Activated T-cell treated with anti-CD3 and anti-CD28 coated beads, Interleukin-2, amount 50 U/mL, for 4 hours (primary cell): ENCODE data around the gene KRTAP4-3. TPM values are rescaled to one million over a fixed set of nuclear protein-coding genes. Genes with fewer than 3 reads are reported as not detected.
"Not testable (repeated sequence)": the region's sequence is repeated elsewhere in the genome, so short reads cannot be mapped to it uniquely, and the experiment has no call there.

Experiments used
- ATAC-seq, 2 donors: fragments of 200-7000 bp; cut with Tn5 transposase; one replicate each; pipeline ENCODE4 v1.10.0; 2021
- DNase-seq: peaks from one replicate; pipeline ENCODE4 v3.0.0-alpha.2; 2020
- H3K27me3 Mint-ChIP-seq: one replicate; pipeline ENCODE4 v1.8.0; 2021; ENCODE audit warnings: low read depth, mixed read lengths
- H3K36me3 Mint-ChIP-seq: one replicate; pipeline ENCODE4 v1.8.0; 2022; ENCODE audit warnings: mixed read lengths; ENCODE audit not compliant: insufficient read depth
- H3K4me1 Mint-ChIP-seq: one replicate; pipeline ENCODE4 v1.8.0; 2021; ENCODE audit warnings: low read depth, mixed read lengths
- H3K4me3 Mint-ChIP-seq: one replicate; pipeline ENCODE4 v1.8.0; 2021; ENCODE audit warnings: mild to moderate bottlenecking, moderate library complexity, mixed read lengths
- H3K9me3 Mint-ChIP-seq: one replicate; pipeline ENCODE4 v1.8.0; 2021; ENCODE audit warnings: mixed read lengths
- total RNA-seq, 3 donors: library from RNA; stranded (reverse); gene quantifications; one replicate each; pipeline ENCODE4 v1.2.1, GENCODE V29; 2021

The KRTAP4-3 gene
- total RNA-seq, 3 donors from 2014 or later, result not detected

DNA sequence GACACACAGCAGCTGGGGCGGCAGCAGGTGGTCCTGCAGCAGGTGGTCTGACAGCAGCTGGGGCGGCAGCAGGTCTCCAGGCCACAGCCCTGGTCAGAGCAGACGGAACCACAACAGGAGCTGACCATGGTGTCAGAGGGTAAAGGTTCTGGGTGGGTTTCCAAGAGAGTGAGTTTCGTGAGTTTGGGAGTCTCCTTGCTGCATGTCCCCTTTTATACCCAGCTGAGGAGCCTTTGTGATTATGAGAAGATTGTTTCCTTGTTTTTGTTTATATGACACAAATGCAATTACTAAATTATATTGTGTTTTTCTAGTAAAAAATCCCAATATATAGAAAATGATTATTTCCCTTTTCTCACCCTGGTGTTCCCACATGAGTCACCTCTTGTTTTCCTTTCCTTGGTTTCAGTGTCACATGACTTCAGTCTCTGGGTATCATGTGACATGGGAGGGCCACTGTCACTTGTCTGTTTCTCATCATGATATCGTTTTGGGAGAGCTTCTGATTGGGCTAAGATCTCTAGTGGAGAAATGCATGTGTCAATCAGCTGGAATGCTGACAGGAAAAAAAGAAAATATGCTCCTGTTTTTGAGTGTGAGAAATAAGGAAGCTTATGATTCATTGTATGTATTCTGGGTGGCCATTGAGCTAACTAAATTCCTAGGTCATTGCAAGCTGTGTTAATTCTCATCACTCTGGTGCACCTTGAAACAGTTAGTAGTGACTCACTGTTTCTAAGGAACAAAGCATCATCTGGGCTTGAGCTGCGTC lies 27.5 kb downstream of the KRTAP4-3 start, which contains the start of gene KRTAP4-6:
KRTAP4-6 (minus strand) TSS at position 185 of the 772 bp plus-strand sequence; CDS start at position 128, 57 bp downstream.
- H3K27me3 Mint-ChIP-seq, result peaks cover 3% of the 10 kb centered on the region
- H3K9me3 Mint-ChIP-seq, result peaks cover 30% of the 10 kb centered on the region
- no peak within 1 kb of the TSS for H3K4me3 Mint-ChIP-seq
- H3K36me3 Mint-ChIP-seq, result peaks cover 8% of the 10 kb centered on the region
- no peaks in the 10 kb centered on the region for H3K4me1 Mint-ChIP-seq
- ATAC-seq (no peak), DNase-seq (no peak)

DNA sequence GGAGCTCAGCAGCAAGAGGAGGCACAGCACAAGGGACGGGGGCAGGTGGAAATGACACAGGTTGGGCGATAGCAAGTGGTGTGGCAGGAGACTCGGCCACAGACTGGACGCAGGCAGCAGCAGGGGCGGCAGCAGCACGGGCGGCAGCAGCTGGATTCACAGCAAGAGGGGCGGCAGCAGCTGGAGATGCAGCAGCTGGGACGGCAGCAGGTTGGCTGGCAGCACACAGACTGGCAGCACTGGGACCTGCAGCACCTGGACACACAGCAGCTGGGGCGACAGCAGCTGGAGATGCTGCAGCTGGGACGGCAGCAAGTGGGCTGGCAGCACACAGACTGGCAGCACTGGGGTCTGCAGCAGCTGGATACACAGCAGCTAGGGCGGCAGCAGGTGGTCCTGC lies 28.2 kb downstream of the KRTAP4-3 start:
- H3K36me3 Mint-ChIP-seq, H3K4me3 Mint-ChIP-seq, H3K4me1 Mint-ChIP-seq, H3K27me3 Mint-ChIP-seq, ATAC-seq, DNase-seq: not testable (repeated sequence)
- H3K9me3 Mint-ChIP-seq, result peaks cover 30% of the 10 kb centered on the region

DNA sequence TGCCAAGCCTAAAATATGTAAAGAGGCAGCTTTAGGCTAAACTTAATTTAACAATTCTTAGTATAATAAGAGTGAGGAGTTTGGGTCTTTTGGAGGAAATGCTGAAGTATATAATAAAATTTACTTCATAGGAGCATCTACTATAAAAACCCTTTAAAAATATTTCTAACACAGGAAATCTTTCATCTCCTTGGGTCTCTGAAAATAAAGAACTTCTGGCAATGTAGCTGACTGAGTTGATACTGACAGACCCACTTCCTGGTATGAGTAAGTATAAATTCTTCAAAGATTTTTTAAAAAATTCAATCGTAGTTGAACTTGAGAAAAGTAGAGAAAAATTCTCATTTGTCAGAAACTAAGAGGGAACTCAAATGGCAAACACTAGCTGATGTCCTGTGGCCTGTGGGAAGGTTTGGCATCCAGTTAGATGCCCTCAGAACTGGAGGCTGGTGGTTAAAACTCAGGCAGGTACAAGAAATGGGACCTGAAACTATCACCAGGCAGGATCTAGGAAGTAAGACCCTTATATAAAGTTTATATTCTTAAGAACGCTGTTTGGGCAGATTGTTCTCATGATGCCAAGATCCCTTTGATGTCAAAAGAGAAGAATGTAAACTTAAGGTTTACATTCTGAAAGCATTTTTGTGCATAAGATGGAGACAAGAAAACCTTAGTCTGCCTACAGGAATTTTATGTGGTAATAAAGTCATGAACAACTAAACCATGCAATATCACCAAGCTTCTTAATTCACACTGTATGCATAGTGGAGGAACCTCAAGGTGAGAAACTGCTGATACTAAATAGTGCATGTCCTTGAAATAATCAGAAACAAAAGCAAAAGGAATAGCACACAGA lies 33.9 kb downstream of the KRTAP4-3 start:
- Mint-ChIP-seq H3K9me3 (peaks cover 11% of the 10 kb centered on the region), H3K4me1 (peaks cover 28% of the 10 kb centered on the region), H3K36me3 (peaks cover 1% of the 10 kb centered on the region), H3K27me3 (no peaks in the 10 kb centered on the region), H3K4me3 (no peak overlapping the region)
- ATAC-seq (no peak), DNase-seq (no peak)

DNA sequence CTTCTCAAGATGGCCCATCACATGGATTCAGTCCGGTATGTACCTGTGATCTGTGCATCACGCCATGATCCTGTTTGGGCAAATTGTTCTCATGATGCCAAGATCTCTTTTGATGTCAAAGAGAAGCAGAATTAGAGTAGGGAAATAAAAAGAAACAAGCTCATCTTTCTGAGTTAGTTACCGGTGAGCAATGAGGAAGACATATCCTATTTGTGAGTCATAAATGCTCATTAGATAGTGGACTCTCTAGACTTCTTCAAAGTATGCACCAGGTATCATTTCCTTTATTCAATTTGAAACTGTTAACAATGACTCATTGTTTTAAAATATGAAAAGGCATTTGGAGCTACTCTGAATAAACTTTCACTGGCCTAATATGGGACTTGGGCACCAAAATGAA lies 36.0 kb downstream of the KRTAP4-3 start:
- Mint-ChIP-seq H3K9me3 (peaks cover 8% of the 10 kb centered on the region), H3K4me3 (no peak overlapping the region), H3K4me1 (peaks cover 34% of the 10 kb centered on the region), H3K36me3 (no peaks in the 10 kb centered on the region), H3K27me3 (no peaks in the 10 kb centered on the region)
- DNase-seq (no peak), ATAC-seq (no peak)

DNA sequence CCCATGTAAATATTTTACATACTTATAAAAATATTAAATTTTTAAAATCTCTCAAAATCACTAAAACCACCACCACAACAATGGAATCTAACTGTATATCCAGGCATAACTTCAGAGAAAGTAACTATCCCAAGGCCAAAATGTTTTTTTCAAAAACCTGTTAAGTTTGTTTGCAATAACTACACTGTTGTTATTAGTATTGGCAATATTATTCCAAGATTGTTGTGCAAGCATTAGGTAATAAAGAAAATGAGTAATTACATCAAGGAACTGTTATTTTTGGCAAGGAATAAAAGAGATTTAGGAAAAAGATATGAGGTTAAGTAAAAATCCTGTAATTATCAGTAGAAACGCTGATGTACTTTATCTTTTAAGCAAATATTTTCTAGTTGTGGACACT lies 40.6 kb downstream of the KRTAP4-3 start:
- Mint-ChIP-seq H3K36me3 (no peaks in the 10 kb centered on the region), H3K4me3 (no peak overlapping the region), H3K27me3 (no peaks in the 10 kb centered on the region), H3K4me1 (peaks cover 57% of the 10 kb centered on the region), H3K9me3 (peaks cover 8% of the 10 kb centered on the region)
- no peak for DNase-seq
- ATAC-seq, result no peak

DNA sequence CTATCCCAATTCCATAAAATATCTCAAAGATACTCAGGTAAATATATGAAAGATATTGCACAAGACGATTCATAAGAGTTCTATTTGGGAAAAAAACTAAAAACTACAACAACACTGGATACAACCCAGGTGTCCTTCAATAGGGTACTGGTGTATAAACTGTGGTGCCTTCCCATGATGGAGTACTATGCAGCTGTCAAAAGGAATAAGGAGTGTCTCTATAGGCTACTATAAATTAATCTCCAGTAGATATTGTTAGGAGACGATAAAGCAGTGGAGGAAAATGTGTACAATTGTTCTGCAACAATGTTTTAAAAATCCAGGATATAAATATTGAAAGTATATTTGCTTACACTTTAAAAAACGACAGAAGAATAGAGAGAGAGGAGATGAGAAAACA lies 41.6 kb downstream of the KRTAP4-3 start:
- Mint-ChIP-seq H3K4me3 (no peak overlapping the region), H3K36me3 (no peaks in the 10 kb centered on the region), H3K9me3 (peaks cover 10% of the 10 kb centered on the region), H3K27me3 (no peaks in the 10 kb centered on the region), H3K4me1 (peaks cover 51% of the 10 kb centered on the region)
- DNase-seq, result no peak
- ATAC-seq, result no peak

DNA sequence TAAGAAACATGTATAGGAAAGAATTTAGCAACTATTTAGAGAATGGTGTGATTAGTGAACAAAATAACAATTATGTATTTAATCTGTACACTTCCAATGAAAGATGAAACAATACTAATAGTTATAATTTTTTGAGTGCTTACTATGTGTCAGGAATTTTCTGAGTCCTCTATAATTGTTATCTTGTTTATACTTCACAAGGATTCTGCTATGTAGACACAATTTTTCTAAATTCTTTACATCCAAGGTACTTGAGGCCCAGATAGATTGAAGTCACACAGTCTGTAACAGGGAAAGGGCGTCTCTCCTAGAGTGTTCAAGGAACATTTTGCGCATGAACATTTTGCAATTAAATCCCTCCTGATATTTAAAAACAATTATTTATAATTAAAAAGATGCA lies 43.0 kb downstream of the KRTAP4-3 start:
- no peaks in the 10 kb centered on the region for H3K36me3 Mint-ChIP-seq
- no peaks in the 10 kb centered on the region for H3K27me3 Mint-ChIP-seq
- H3K9me3 Mint-ChIP-seq, result peaks cover 10% of the 10 kb centered on the region
- peaks cover 56% of the 10 kb centered on the region for H3K4me1 Mint-ChIP-seq
- ATAC-seq (no peak), DNase-seq (no peak)
- no peak overlapping the region for H3K4me3 Mint-ChIP-seq

DNA sequence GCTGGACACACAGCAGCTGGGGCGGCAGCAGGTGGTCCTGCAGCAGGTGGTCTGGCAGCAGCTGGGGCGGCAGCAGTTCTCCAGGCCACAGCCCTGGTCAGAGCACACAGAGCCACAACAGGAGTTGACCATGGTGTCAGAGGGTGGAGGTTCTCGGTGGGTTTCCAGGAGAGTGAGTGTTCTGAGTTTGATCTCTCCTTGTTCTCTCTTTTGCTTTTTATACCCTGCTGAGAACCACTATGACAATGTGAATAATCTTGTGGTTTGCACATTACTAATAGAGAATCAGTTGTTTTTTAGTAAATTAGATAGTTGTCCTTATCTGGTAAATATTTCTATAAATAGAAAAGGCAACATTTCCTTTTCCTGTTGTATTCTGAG lies 44.0 kb downstream of the KRTAP4-3 start, which contains the start of gene KRTAP4-12:
KRTAP4-12 (minus strand) TSS at position 192 of the 381 bp plus-strand sequence; CDS start at position 132, 60 bp downstream.
- not testable (repeated sequence) for H3K36me3 Mint-ChIP-seq, H3K9me3 Mint-ChIP-seq, H3K27me3 Mint-ChIP-seq, DNase-seq, ATAC-seq
- H3K4me1 Mint-ChIP-seq, result peaks cover 59% of the 10 kb centered on the region
- peak within 1 kb of the TSS; percentile 5 for H3K4me3 Mint-ChIP-seq

DNA sequence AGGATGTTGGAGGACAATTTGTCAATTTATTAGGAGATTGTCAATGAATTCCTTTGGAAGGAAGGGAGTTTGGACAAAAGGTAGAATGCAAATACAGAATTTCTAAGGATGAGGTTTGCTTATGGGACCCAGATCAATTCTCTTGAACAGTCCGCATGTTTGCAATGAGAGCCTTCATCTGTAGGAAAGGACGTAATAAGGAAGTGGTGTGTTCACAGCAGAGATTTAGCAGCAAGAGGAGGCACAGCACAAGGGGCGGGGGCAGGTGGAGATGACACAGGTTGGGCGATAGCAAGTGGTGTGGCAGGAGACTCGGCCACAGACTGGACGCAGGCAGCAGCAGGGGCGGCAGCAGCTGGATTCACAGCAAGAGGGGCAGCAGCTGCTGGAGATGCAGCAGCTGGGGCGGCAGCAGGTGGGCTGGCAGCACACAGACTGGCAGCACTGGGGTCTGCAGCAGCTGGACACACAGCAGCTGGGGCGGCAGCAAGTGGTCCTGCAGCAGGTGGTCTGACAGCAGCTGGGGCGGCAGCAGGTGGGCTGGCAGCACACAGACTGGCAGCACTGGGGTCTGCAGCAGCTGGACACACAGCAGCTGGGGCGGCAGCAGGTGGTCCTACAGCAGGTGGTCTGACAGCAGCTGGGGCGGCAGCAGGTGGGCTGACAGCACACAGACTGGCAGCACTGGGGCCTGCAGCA lies 44.6 kb downstream of the KRTAP4-3 start:
- ATAC-seq, H3K27me3 Mint-ChIP-seq: not testable (repeated sequence)

DNA sequence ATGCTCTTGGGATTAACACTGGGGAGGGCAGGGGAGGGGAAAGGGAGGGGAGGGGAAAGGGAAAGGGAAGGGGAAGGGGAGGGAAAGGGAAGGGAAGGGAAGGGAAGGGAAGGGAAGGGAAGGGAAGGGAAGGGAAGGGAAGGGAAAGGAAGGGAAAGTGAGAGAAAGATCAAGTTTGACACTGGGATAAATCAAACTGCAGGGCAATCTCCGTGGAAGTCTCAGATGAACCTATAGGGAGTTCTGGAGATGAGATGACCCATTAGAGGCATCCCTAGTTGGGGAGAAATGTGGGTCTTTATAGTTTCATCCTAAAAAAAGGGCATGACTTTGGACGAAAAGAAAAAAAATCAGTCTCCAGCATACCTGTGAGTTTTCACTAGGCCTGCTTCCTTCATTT lies 46.3 kb downstream of the KRTAP4-3 start:
- Mint-ChIP-seq H3K4me3 (no peak overlapping the region), H3K4me1 (peaks cover 58% of the 10 kb centered on the region), H3K9me3 (peaks cover 3% of the 10 kb centered on the region), H3K27me3 (peaks cover 3% of the 10 kb centered on the region), H3K36me3 (no peaks in the 10 kb centered on the region)
- ATAC-seq, result no peak
- DNase-seq, result no peak

More for the DNA sequence above, 44.6 kb downstream of the KRTAP4-3 start:
- Mint-ChIP-seq H3K4me1 (peaks cover 58% of the 10 kb centered on the region), H3K4me3 (peak overlapping the region; percentile 5)
- not testable (repeated sequence) for DNase-seq, H3K9me3 Mint-ChIP-seq, H3K36me3 Mint-ChIP-seq

DNA sequence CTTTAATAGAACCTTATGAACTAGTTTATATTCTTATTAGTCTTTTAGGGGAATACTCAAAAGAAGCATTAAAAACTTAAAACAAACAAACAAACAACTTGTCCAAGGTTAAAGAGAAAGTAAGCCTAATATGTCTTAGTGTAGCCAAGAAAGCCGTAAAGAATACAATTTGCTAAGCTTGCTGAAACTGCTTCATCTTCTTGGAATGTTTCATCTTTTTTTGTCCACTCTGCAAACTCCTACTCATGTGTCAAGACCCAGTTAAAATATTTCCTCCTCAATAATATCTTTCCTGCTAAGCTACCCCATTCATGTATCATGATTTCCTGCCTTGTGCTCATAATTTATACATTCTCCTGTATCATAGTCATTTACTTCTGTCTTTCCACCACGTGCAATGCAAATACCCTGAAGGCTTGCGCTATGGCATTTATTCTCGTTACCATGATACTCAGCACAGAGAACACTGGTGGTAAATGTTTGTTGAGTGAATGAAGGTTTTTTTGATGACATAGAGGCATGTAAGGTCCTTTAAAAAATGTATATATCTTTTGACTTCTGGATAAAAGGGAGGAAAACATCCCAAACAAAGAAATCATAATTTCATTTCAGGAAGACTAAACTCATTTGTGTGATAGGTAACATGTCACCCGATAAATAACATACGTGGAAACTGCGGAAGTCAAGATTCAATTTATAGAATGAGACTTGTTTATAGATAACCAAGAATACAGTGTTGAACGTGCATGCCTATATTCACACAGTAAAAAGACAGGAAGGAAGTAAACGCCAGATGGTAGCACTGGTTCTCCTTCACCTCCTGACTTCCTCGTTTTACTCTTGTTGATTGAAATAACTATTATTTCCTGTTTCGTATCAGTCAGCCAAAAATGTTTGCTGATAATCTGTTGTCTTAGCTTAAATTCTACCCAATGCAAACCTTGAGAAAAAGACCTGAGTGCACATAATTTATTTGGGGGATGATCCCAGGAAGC lies 48.0 kb downstream of the KRTAP4-3 start:
- DNase-seq, ATAC-seq: not testable (repeated sequence)

DNA sequence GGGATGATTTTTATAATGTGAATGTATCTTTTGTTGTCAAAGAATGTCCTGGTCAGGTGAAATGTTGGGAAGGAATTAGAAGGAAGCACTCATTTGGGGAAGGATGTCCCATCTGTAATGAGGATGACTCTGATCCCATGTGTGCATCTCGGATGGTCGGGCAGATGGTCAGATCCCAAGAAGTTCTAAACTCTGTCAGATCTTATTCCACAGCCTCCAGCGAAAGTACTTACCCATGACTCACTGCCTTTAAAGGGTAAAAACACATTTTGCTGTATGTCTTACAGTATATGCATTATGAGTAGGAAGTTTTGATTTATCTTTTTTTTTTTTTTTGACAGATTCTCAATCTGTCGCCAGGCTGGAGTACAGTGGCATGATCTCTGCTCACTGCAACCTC lies 49.3 kb downstream of the KRTAP4-3 start:
- ATAC-seq, result no peak
- peaks cover 32% of the 10 kb centered on the region for H3K4me1 Mint-ChIP-seq
- H3K9me3 Mint-ChIP-seq, result peaks cover 3% of the 10 kb centered on the region
- H3K4me3 Mint-ChIP-seq, result no peak overlapping the region
- H3K27me3 Mint-ChIP-seq, result peaks cover 3% of the 10 kb centered on the region
- DNase-seq, result no peak
- H3K36me3 Mint-ChIP-seq, result no peaks in the 10 kb centered on the region

More for the DNA sequence above, 48.0 kb downstream of the KRTAP4-3 start:
- not testable (repeated sequence) for H3K27me3 Mint-ChIP-seq, H3K9me3 Mint-ChIP-seq, H3K36me3 Mint-ChIP-seq
- Mint-ChIP-seq H3K4me3 (peak overlapping the region; percentile 40), H3K4me1 (peaks cover 43% of the 10 kb centered on the region)

DNA sequence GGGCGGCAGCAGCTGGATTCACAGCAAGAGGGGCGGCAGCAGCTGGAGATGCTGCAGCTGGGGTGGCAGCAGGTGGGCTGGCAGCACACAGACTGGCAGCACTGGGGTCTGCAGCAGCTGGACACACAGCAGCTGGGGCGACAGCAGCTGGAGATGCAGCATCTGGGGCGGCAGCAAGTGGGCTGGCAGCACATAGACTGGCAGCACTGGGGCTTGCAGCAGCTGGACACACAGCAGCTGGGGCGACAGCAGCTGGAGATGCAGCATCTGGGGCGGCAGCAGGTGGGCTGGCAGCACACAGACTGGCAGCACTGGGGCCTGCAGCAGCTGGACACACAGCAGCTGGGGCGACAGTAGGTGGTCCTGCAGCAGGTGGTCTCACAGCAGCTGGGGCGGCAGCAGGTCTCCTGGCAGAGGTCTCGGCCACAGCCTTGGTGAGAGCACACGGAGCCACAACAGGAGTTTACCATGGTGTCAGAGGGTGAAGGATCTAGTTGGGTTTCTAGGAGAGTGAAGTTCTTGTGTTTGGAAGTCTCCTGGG lies 50.1 kb downstream of the KRTAP4-3 start, which contains the start of gene KRTAP4-11:
KRTAP4-11 (minus strand) TSS at position 528 of the 541 bp plus-strand sequence; CDS start at position 470, 58 bp downstream.
- not testable (repeated sequence) for H3K4me3 Mint-ChIP-seq, H3K36me3 Mint-ChIP-seq, H3K27me3 Mint-ChIP-seq, H3K9me3 Mint-ChIP-seq, ATAC-seq, DNase-seq
- peaks cover 26% of the 10 kb centered on the region for H3K4me1 Mint-ChIP-seq
